ENCODE results near the gene TMEM207.
A peak's percentile ranks its signal among the peaks of the same experiment; 100 is the strongest.

TMEM207 gene

DNA sequence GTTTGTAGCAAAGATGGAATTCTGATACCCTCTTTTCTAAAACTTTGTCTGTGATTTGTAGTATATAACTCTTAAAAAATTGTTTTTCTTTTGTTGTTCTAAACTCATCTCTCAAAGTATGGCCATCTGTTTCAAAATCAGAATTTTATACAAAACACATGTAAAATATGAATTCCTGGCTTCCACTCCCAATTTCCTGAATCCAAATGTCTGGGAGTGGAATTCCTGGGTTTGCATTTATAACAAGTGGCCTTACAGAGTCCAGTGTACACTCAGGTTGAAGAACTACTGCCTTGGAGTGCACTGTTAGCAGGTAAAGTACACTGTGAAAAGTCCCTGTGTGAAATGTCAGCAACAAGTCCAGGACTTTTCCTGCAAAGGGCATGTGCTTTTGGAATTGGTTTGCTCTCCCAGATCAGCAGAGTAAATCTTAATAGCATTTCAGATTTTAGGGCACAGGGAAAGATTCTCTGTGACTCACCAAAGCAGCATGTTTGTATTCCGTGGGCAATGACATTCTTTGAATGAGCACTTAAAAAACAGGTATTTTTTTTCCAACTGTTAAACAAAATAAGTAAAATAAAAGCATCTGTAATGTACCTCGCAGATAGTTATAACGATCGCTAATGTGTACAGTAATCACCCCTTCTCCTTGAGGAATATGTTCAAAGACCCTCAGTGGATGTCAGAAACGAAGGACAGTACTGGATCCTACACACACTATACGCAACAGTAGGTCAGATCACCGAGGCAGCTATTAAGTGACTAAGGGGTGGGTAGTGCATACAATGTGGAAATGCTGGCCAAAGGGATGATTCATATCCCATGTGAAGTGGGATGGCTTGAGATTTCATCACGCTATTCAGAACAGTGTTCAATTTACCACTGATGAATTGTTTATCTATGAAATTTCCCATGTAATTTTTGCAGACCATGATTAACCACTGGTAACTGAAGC lies 63.7 kb downstream of the TMEM207 start:
- DNase-seq (ENCODE audit: low read depth in 2 of 2) = peak; percentile 87 to 89

DNA sequence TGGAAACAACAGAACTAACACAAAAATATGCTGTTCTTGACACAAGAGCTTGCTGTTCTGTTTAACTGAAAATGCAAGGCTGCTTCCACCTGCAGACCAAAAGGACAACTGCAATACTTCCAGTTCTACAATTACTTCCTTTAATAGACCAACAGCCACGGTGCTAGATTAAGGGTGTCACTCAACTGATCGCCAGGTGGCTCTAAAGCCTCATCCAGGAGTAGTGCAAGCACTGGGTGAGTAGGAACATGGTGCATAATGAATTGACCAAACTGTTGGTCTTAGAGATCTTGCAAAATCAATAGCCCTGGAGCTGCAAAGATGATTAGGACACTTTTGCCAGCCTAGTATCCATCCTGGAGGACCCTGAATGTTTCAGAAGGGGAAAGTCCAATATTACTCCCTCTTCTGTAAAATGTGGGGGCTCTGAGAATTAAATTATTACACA lies 65.4 kb downstream of the TMEM207 start:
- no peak for DNase-seq (ENCODE audit: low read depth in 2 of 2)

DNA sequence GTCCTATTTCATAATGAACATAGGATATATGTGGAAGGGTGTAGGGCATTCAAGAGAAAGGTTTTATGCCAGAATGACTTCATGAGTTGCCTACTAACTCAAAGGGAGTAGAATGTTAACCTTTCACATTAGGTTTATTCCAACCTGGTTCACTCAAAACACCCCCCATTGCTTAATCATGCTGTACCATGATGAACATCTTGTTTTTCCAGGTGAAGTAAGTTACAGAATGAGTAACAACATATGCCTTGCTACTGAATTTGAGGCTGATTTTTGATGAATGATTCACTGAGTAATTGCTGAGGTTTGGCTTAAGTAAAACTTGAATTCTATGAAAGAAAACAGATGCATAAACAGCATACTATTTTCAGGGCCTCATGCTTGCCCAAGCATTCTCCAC lies 67.6 kb downstream of the TMEM207 start:
- DNase-seq (ENCODE audit: low read depth in 2 of 2) = peak; percentile 54 to 57

DNA sequence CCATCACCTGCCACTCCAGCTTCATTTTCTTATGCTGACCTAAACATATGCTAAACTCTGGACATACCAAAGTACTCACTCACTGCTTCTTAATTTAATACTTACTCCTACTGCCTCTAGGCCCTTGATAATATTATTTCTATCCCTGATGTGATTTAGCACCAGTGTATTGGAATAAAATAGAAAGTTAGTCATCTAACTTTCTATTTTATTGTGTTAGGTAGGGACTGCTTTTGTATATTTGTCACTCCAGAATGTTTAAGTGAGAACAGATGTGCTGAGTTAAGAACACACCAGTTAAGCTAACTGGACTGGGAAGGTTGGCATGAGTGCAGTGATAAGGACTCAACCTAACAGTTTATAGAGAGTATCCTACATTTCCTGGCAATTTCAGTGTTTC lies 68.3 kb downstream of the TMEM207 start:
- no peak for DNase-seq (ENCODE audit: low read depth in 2 of 2)

DNA sequence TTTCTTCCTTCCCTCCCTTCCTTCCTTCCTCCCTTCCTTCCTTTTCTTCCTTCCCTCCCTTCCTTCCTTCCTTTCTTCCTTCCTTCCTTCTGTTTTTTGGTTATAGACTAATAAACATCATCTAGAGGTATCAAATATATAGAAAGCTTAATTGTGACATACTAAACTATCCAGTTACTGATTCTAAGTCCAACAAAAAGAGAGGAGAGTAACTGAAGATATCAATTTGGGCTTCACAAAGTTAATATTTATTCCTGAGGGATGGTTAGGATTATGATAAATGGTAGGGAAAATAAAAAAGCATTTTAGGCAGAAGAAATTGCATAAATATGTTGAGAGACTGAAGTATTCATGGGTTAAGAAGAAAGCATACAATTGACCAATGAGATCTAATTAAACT lies 69.5 kb downstream of the TMEM207 start:
- no peak for DNase-seq (ENCODE audit: low read depth in 2 of 2)

Data from fibroblast of skin of left biceps (primary cell).